Gastroesophageal sphincter (tissue), 4 donors: ENCODE measurements around the gene PNISR. TPM values are rescaled to one million over a fixed set of nuclear protein-coding genes. Genes with fewer than 3 reads are reported as not detected.

Source experiments
- ATAC-seq: fragments of 150-250 bp; one replicate; pipeline ENCODE4 v1.9.1; 2016; ENCODE audit warnings: mild to moderate bottlenecking, moderate library complexity
- H3K27ac ChIP-seq, 4 donors: fragments of 200-600 bp; sonication (generic) in 3 of 4; 1 replicate in 3 of 4; 2 replicates in 1 of 4; pipeline ENCODE4 v1.5.1; 2016 to 2019
- H3K27me3 ChIP-seq: fragments of 200-600 bp; sonication (generic); one replicate; pipeline ENCODE4 v1.5.1; 2019
- H3K36me3 ChIP-seq, 2 donors: fragments of 200-600 bp; sonication (generic); one replicate each; pipeline ENCODE4 v1.5.1; 2019; ENCODE audit warnings: control low read depth in 1 of 2
- H3K4me1 ChIP-seq, 3 donors: fragments of 200-600 bp; sonication (generic); 1 replicate in 2 of 3; 2 replicates in 1 of 3; pipeline ENCODE4 v1.5.1; 2016 to 2019; ENCODE audit warnings: control low read depth in 2 of 3
- H3K4me3 ChIP-seq, 2 donors: fragments of 200-600 bp; sonication (generic); one replicate each; pipeline ENCODE4 v1.5.1; 2019; ENCODE audit warnings: mild to moderate bottlenecking in 1 of 2, moderate library complexity in 1 of 2
- H3K9me3 ChIP-seq, 3 donors: fragments of 200-600 bp; sonication (generic); one replicate each; pipeline ENCODE4 v1.5.1; 2017 to 2019; ENCODE audit warnings: control low read depth in 2 of 3
- EP300 ChIP-seq: sonication (generic); formaldehyde crosslinking; IDR thresholded peaks from one replicate; pipeline ENCODE4 v1.6.1; 2017; ENCODE audit warnings: antibody characterized with exemption, mild to moderate bottlenecking
- POLR2A ChIP-seq, 2 donors: fragments of 450-650 bp; IDR thresholded peaks; one replicate each; pipeline ENCODE4 v1.6.1; 2017; ENCODE audit warnings: antibody characterized with exemption in 2 of 2, mild to moderate bottlenecking in 2 of 2, moderate library complexity in 1 of 2
- POLR2AphosphoS5 ChIP-seq: sonication (generic); formaldehyde crosslinking; IDR thresholded peaks from one replicate; pipeline ENCODE4 v1.6.1; 2017; ENCODE audit warnings: antibody characterized with exemption
- WGBS, 2 donors: methylation state at CpG; one replicate each; pipeline ENCODE4 v1.1.5; 2018; ENCODE audit warnings: low coverage in 1 of 2; 5-methylcytosine and 5-hydroxymethylcytosine counted together
- total RNA-seq, 4 donors: library from RNA; depleted of rRNA; stranded (reverse); fragments of >200 nt; gene quantifications; one replicate each; pipeline ENCODE4 v1.1.0, GENCODE V29; 2016
- TF ChIP-seq, protein P1 (sequence below), 4 experiments: fragments of 200-600 bp in 2 of 4; fragments of 450-650 bp in 2 of 4; sonication (generic) in 1 of 4; IDR thresholded peaks; one replicate each; pipeline ENCODE4 v1.5.1; 2017 to 2019; ENCODE audit warnings: antibody characterized with exemption in 4 of 4, mild to moderate bottlenecking in 2 of 4, moderate library complexity in 2 of 4

The PNISR gene
- total RNA-seq, 4 donors from 2014 or later, result 34.9 to 273 (median 87.9) TPM

DNA sequence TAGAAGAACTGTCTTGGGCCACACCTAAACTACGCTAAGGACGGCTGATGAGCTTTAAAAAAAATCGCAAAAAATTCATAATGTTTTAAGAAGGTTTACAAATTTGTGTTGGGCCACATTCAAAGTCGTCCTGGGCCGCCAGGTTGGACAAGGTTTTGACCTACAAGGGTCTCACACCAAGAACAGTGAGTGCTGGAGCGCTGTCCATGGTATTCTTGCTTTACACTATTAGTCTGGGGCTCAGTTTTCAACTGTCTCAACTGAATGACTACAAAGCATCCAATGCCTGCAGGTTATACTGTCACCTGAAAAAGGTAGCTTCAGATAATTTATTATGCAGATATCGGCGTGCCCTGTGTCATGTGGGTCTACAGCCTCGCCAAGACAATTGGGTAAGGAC is 72.0 kb downstream of the PNISR start:
- Histone ChIP-seq H3K36me3 (no peaks in the 10 kb centered on the region), H3K9me3 (no peaks in the 10 kb centered on the region), H3K4me1 (peaks cover 0 to 26% (median 0%) of the 10 kb centered on the region in 3 donors), H3K27me3 (peaks cover 15% of the 10 kb centered on the region), H3K27ac (no peak overlapping the region), H3K4me3 (no peak overlapping the region)
- TF ChIP-seq POLR2AphosphoS5 (no peak), EP300 (no peak), POLR2A (IDR thresholded peaks at IDR 0.05) (no peak)
- TF ChIP-seq, protein P1, sequence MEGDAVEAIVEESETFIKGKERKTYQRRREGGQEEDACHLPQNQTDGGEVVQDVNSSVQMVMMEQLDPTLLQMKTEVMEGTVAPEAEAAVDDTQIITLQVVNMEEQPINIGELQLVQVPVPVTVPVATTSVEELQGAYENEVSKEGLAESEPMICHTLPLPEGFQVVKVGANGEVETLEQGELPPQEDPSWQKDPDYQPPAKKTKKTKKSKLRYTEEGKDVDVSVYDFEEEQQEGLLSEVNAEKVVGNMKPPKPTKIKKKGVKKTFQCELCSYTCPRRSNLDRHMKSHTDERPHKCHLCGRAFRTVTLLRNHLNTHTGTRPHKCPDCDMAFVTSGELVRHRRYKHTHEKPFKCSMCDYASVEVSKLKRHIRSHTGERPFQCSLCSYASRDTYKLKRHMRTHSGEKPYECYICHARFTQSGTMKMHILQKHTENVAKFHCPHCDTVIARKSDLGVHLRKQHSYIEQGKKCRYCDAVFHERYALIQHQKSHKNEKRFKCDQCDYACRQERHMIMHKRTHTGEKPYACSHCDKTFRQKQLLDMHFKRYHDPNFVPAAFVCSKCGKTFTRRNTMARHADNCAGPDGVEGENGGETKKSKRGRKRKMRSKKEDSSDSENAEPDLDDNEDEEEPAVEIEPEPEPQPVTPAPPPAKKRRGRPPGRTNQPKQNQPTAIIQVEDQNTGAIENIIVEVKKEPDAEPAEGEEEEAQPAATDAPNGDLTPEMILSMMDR (IDR thresholded peaks at IDR 0.05), result no peak
- ATAC-seq, result no peak
- 79 to 82% methylated on average over 9 of the region's 9 CpGs for WGBS, 2 donors

DNA sequence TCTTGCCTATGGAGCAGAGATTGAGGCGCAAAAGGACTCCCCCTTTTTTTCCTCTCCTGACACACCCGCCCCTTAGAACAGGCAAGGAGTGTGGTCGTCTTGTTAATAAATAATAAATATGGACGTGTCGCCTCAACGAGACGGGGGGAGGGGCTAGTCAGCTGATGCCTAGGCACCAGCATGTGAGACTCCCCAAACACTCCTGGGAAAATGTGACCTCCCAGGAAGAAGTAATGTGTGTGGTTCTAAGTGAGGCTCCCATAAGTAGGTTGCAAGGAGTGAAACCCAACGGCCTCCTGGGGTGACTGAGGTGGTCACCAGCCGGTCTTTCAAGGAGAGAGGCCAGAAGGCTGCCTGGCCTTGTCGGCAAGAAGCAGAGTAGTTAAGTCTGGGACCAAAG is 74.5 kb downstream of the PNISR start:
- H3K9me3 ChIP-seq, result no peaks in the 10 kb centered on the region
- WGBS, 2 donors, result 24 to 29% methylated on average over 3 to 10 of the region's 10 CpGs
- H3K4me3 ChIP-seq, result peak overlapping the region in 1 of 2 donors; percentile 88
- H3K27me3 ChIP-seq, result peaks cover 15% of the 10 kb centered on the region
- no peak for ATAC-seq
- peak overlapping the region in 3 of 4 donors; percentile 92 to 97 (median 96) for H3K27ac ChIP-seq
- H3K4me1 ChIP-seq, result peaks cover 0 to 42% (median 0%) of the 10 kb centered on the region in 3 donors
- TF ChIP-seq POLR2AphosphoS5, result no peak
- H3K36me3 ChIP-seq, result no peaks in the 10 kb centered on the region

DNA sequence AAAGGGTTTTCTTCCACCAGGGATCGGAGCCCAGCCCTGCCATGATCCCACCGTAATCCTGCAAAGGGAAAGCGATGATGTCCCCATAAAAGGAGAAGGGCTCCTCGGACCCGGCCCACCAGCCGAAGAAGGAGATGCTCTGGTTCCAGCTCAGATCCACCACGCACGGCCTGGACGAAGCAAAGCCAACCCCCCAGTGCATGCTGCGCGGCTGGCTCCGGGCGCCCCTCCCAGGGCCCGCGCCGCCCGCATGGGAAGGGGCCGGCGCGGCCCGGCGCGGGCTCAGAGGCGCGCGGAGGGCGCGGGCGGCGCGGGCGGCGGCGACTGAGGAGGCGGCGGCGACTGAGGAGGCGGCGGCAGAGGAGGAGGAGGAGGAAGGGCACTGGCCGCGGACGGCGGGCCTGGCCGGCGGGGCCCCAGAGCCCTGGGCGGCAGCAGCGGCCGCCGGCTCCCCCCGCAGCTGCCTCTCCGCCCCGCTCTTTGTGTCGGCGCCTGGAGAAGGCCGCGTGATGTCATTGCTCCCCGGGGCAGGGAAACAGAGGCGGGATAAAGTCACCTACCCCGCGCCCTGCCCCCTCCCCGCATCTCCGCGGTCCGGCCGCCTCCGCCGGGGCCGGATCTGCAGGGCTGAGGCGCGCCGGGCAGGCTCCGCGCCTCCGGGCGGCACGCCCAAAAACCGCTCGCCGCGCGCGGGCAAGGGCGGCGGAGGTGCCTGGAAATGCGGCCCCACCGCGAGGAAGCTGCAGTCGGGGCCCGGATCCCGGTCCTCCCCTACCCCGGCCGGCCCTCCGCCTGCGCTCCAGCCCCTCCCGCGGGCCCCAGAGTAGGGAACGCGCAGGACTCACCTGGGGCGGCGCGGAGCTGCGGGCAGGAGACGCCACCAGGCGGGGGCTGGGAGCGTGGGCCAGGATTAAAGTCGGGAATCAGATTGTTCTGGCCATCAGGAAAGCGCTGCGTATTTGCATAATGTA is 75.7 kb downstream of the PNISR start, which contains the start of gene FAXC:
Gene FAXC, minus strand, starts transcription at position 504 of the 971 bp plus-strand sequence. Its CDS starts 302 bp downstream, at position 202.
- H3K4me1 ChIP-seq, result peaks cover 0 to 51% (median 0%) of the 10 kb centered on the region in 3 donors
- H3K36me3 ChIP-seq, result no peaks in the 10 kb centered on the region
- H3K27ac ChIP-seq, result peak within 1 kb of the TSS; percentile 82 to 97 (median 94)
- no peaks in the 10 kb centered on the region for H3K9me3 ChIP-seq
- ATAC-seq, result peak; percentile 80
- WGBS, 2 donors, result 0% methylated on average over 7 of the region's 108 CpGs; no CpG with 5 or more reads in 1 of the 2 donors
- peaks cover 7% of the 10 kb centered on the region for H3K27me3 ChIP-seq
- TF ChIP-seq POLR2A (IDR thresholded peaks at IDR 0.05) (peak in 1 of 2 donors; percentile 43), POLR2AphosphoS5 (no peak), EP300 (no peak)
- TF ChIP-seq, protein P1 (IDR thresholded peaks at IDR 0.05), result peak; percentile 18 to 69 (median 45)
- peak within 1 kb of the TSS; percentile 88 to 93 for H3K4me3 ChIP-seq

DNA sequence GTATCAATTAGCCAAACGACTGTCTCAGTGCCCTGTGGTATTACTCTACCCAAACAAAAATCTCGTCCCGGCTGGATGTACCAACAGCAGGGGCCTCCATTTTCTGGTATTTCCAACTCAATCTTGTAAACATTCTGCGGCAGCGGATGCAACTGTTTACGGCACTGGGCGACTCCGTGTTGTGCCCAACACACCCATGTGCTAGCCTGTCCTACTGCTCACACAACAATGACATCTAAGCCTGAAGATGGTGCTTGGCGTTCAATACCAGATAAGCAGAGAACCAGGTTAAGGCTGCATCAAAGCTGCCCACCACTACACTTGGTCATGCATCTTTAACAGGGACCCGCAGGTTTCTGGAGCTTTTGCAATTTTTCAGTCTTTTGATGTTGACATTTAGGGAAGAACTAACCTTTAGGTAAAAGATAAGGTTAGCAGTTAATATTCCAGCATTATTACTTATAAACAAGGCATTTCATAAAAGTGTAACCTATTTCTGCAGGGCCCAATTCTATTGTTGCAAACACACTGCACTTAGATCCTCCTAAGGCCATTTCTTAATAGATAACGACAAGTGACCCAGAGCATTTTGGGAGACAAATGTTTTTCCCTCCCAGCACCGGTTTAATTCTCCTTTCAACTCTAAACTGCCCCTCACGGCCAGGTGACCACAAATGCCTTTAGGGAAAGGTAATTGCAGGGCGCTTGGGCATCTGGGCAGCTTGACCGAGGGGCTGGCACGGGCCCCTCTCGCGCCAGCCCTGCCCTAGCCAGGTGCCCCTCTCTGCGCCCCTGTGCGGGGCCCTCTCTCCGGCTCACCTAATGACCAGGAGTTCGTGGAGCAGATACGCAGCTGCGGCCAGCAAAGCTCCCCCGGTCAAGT is 76.6 kb downstream of the PNISR start:
- WGBS, 2 donors, result 6 to 29% methylated on average over 9 of the region's 25 CpGs
- no peaks in the 10 kb centered on the region for H3K9me3 ChIP-seq
- no peaks in the 10 kb centered on the region for H3K36me3 ChIP-seq
- no peak for ATAC-seq
- TF ChIP-seq EP300 (no peak), POLR2AphosphoS5 (no peak), POLR2A (IDR thresholded peaks at IDR 0.05) (no peak)
- TF ChIP-seq, protein P1 (IDR thresholded peaks at IDR 0.05), result no peak
- H3K4me1 ChIP-seq, result peaks cover 0 to 57% (median 0%) of the 10 kb centered on the region in 3 donors
- peaks cover 6% of the 10 kb centered on the region for H3K27me3 ChIP-seq
- peak overlapping the region; percentile 13 to 97 (median 94) for H3K27ac ChIP-seq
- peak overlapping the region; percentile 88 to 93 for H3K4me3 ChIP-seq

Other genes with a start within 250 kb of the PNISR start
- gene FAXC, start 75.6 kb downstream of the PNISR start, total RNA-seq, result 10 to 100 TPM; 18.4 to 48.4 (median 22.6) TPM
- gene COQ3, start 31.1 kb downstream of the PNISR start, total RNA-seq, result 10 to 100 TPM in 2 of 4 donors, 1 to 10 TPM in 2; 3.2 to 13.4 (median 7.8) TPM
- 10 to 100 TPM; 11.2 to 18.6 (median 15.0) TPM for gene USP45, start 90.1 kb upstream of the PNISR start, total RNA-seq
- gene CCNC, start 143.4 kb upstream of the PNISR start, total RNA-seq, result 10 to 100 TPM; 31.6 to 66.2 (median 40.4) TPM
- not detected for gene PRDM13, start 181.5 kb upstream of the PNISR start, total RNA-seq